HEK293 (cell line): ENCODE data around the gene GZF1.

Source experiments
- CTCF ChIA-PET: fragments of 350-600 bp; formaldehyde crosslinking; extraction: SDS; loops from one replicate; lab custom pipeline; 2021; ENCODE audit warnings: antibody characterized with exemption; lab: Yijun Ruan, JAX
- POLR2A ChIA-PET: fragments of 300-600 bp; formaldehyde crosslinking; extraction: SDS; loops from one replicate; lab custom pipeline; 2020; ENCODE audit warnings: antibody characterized with exemption, inconsistent platforms; lab: Yijun Ruan, JAX
- H3K27ac ChIP-seq: fragments of 200-500 bp; sonication (Bioruptor generic); 2 replicates; pipeline ENCODE4 v1.5.1; 2014; ENCODE audit warnings: low read depth, low read length, control low read depth, inconsistent platforms; ENCODE audit errors: extremely low read depth
- H3K36me3 ChIP-seq, 2 experiments: fragments of 200-500 bp in 1 of 2; sonication (Bioruptor generic) in 1 of 2; 1 replicate in 1 of 2; 2 replicates in 1 of 2; pipeline ENCODE4 v1.5.1; 2014 to 2017; ENCODE audit warnings: inconsistent platforms in 2 of 2, low read length in 2 of 2; ENCODE audit not compliant: control insufficient read depth in 2 of 2, insufficient read depth in 1 of 2
- H3K4me1 ChIP-seq: fragments of 200-500 bp; sonication (Bioruptor generic); 2 replicates; pipeline ENCODE4 v1.5.1; 2014; ENCODE audit warnings: mild to moderate bottlenecking, low read length, inconsistent platforms; ENCODE audit not compliant: control insufficient read depth, insufficient read depth
- H3K4me3 ChIP-seq: 2 replicates; pipeline ENCODE4 v1.5.1; 2011; ENCODE audit warnings: low read depth, mild to moderate bottlenecking, control low read depth, low read length, moderate library complexity
- H3K9me3 ChIP-seq: fragments of 200-500 bp; sonication (Bioruptor generic); 2 replicates; pipeline ENCODE4 v1.5.1; 2014; ENCODE audit warnings: low read depth, low read length, inconsistent platforms; ENCODE audit not compliant: control insufficient read depth, insufficient read depth
- HOXC10 ChIP-seq: sonication (generic); formaldehyde crosslinking; IDR thresholded peaks from 2 replicates; pipeline ENCODE4 v1.8.1; 2023; ENCODE audit warnings: mild to moderate bottlenecking, missing genetic modification reagents
- KLF7 ChIP-seq: fragments of 450-650 bp; formaldehyde crosslinking; IDR thresholded peaks from 2 replicates; pipeline ENCODE4 v1.5.1; 2016; ENCODE audit warnings: missing biosample characterization, missing genetic modification characterization, borderline replicate concordance
- OSR2 ChIP-seq: fragments of 450-650 bp; formaldehyde crosslinking; IDR thresholded peaks from 2 replicates; pipeline ENCODE4 v1.5.1; 2016; ENCODE audit warnings: missing biosample characterization, missing genetic modification characterization
- RBAK ChIP-seq: fragments of 450-650 bp; formaldehyde crosslinking; IDR thresholded peaks from 2 replicates; pipeline ENCODE4 v1.5.1; 2016; ENCODE audit warnings: missing biosample characterization, missing genetic modification characterization
- SCRT1 ChIP-seq: fragments of 450-650 bp; formaldehyde crosslinking; IDR thresholded peaks from 2 replicates; pipeline ENCODE4 v1.5.1; 2016; ENCODE audit warnings: missing biosample characterization, missing genetic modification characterization, borderline replicate concordance
- TRIM28 ChIP-seq: IDR thresholded peaks from 2 replicates; pipeline ENCODE4 v1.6.1; 2011; ENCODE audit warnings: low read length, control low read depth, borderline replicate concordance
- ZBTB17 ChIP-seq: fragments of 450-650 bp; formaldehyde crosslinking; IDR thresholded peaks from 2 replicates; pipeline ENCODE4 v1.5.1; 2016; ENCODE audit warnings: missing biosample characterization, missing genetic modification characterization
- ZBTB7A ChIP-seq: fragments of 450-650 bp; formaldehyde crosslinking; IDR thresholded peaks from 2 replicates; pipeline ENCODE4 v1.5.1; 2016; ENCODE audit warnings: low read depth, missing biosample characterization, missing genetic modification characterization
- ZBTB8A ChIP-seq: fragments of 450-650 bp; formaldehyde crosslinking; IDR thresholded peaks from 2 replicates; pipeline ENCODE4 v1.5.1; 2016; ENCODE audit warnings: missing biosample characterization, missing genetic modification characterization
- ZFP37 ChIP-seq: fragments of 450-650 bp; formaldehyde crosslinking; IDR thresholded peaks from 2 replicates; pipeline ENCODE4 v1.5.1; 2016; ENCODE audit warnings: missing biosample characterization, missing genetic modification characterization
- ZNF132 ChIP-seq: fragments of 450-650 bp; formaldehyde crosslinking; IDR thresholded peaks from 2 replicates; pipeline ENCODE4 v1.5.1; 2017; ENCODE audit warnings: missing biosample characterization, missing genetic modification characterization, borderline replicate concordance
- ZNF133 ChIP-seq: fragments of 450-650 bp; formaldehyde crosslinking; IDR thresholded peaks from 2 replicates; pipeline ENCODE4 v1.5.1; 2016; ENCODE audit warnings: missing biosample characterization, missing genetic modification characterization
- ZNF138 ChIP-seq: fragments of 450-650 bp; formaldehyde crosslinking; IDR thresholded peaks from 2 replicates; pipeline ENCODE4 v1.5.1; 2016; ENCODE audit warnings: missing biosample characterization, missing genetic modification characterization, borderline replicate concordance
- ZNF157 ChIP-seq: fragments of 450-650 bp; formaldehyde crosslinking; IDR thresholded peaks from 2 replicates; pipeline ENCODE4 v1.5.1; 2016; ENCODE audit warnings: missing biosample characterization, missing genetic modification characterization
- ZNF366 ChIP-seq: fragments of 450-650 bp; formaldehyde crosslinking; conservative IDR thresholded peaks from 2 replicates; pipeline ENCODE4 v1.5.1; 2016; ENCODE audit warnings: missing biosample characterization, missing genetic modification characterization
- ZNF558 ChIP-seq: fragments of 450-650 bp; formaldehyde crosslinking; IDR thresholded peaks from 2 replicates; pipeline ENCODE4 v1.5.1; 2016; ENCODE audit warnings: missing biosample characterization, missing genetic modification characterization
- ZNF654 ChIP-seq: fragments of 450-650 bp; formaldehyde crosslinking; IDR thresholded peaks from 2 replicates; pipeline ENCODE4 v1.5.1; 2016; ENCODE audit warnings: low read depth, missing biosample characterization, missing genetic modification characterization
- ZSCAN16 ChIP-seq: fragments of 450-650 bp; formaldehyde crosslinking; IDR thresholded peaks from 2 replicates; pipeline ENCODE4 v1.5.1; 2016; ENCODE audit warnings: missing biosample characterization, missing genetic modification characterization
- TF ChIP-seq, protein P1 (sequence below): fragments of 450-650 bp; formaldehyde crosslinking; IDR thresholded peaks from 2 replicates; pipeline ENCODE4 v1.5.1; 2016; ENCODE audit warnings: missing biosample characterization, missing genetic modification characterization
- TF ChIP-seq, protein P2 (sequence below): fragments of 450-650 bp; formaldehyde crosslinking; IDR thresholded peaks from 2 replicates; pipeline ENCODE4 v1.5.1; 2016; ENCODE audit warnings: missing biosample characterization, missing genetic modification characterization
- TF ChIP-seq, protein P3 (sequence below): fragments of 450-650 bp; formaldehyde crosslinking; IDR thresholded peaks from 2 replicates; pipeline ENCODE4 v1.5.1; 2016; ENCODE audit warnings: missing biosample characterization, missing genetic modification characterization
- TF ChIP-seq, protein P4 (sequence below): fragments of 450-650 bp; formaldehyde crosslinking; conservative IDR thresholded peaks from 2 replicates; pipeline ENCODE4 v1.5.1; 2016; ENCODE audit warnings: low read depth, missing biosample characterization, missing genetic modification characterization
- TF ChIP-seq, protein P5 (sequence below): fragments of 450-650 bp; formaldehyde crosslinking; IDR thresholded peaks from 2 replicates; pipeline ENCODE4 v1.5.1; 2016; ENCODE audit warnings: missing biosample characterization, missing genetic modification characterization

The GZF1 gene

DNA sequence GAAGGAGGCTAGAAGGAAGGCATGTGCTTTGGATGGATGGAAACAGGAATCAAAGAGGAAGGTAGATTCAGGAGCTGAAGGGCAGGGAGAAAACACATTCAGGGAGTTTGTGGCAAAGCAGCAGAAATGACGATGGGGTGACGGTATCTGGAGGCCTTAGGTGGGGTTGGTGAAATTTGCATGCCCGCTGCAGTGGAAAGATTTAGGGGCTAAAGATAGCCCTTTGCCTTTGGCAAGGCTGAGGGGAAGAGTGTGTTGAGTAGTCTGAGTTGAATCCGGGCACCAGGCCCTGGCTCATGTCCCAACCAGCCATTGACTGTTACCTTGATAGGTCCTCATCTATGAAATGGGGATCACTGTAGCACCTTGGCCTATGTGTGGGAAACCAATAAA, 1.3 kb downstream of the GZF1 start:
- CTCF ChIA-PET, result no interaction called here
- POLR2A ChIA-PET, result no interaction called here
- Histone ChIP-seq H3K4me3 (peak overlapping the region; percentile 73), H3K27ac (no peak overlapping the region), H3K4me1 (peaks cover 9% of the 10 kb centered on the region; the same call in 1 of the 2 replicates), H3K9me3 (no peaks in the 10 kb centered on the region), H3K36me3 (peaks cover 0 to 39% of the 10 kb centered on the region in 2 experiments; a peak in 1 of 3 replicates)
- TF ChIP-seq KLF7 (tag by site-specific recombination), result no peak
- TF ChIP-seq ZBTB17 (tag by site-specific recombination), result peak; percentile 84
- TF ChIP-seq, protein P1, sequence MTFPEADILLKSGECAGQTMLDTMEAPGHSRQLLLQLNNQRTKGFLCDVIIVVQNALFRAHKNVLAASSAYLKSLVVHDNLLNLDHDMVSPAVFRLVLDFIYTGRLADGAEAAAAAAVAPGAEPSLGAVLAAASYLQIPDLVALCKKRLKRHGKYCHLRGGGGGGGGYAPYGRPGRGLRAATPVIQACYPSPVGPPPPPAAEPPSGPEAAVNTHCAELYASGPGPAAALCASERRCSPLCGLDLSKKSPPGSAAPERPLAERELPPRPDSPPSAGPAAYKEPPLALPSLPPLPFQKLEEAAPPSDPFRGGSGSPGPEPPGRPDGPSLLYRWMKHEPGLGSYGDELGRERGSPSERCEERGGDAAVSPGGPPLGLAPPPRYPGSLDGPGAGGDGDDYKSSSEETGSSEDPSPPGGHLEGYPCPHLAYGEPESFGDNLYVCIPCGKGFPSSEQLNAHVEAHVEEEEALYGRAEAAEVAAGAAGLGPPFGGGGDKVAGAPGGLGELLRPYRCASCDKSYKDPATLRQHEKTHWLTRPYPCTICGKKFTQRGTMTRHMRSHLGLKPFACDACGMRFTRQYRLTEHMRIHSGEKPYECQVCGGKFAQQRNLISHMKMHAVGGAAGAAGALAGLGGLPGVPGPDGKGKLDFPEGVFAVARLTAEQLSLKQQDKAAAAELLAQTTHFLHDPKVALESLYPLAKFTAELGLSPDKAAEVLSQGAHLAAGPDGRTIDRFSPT (tag by site-specific recombination), result 0 out of 2 replicates have a peak, but pooled peaks have one; percentile 11
- TF ChIP-seq RBAK, result no peak
- TF ChIP-seq, protein P2, sequence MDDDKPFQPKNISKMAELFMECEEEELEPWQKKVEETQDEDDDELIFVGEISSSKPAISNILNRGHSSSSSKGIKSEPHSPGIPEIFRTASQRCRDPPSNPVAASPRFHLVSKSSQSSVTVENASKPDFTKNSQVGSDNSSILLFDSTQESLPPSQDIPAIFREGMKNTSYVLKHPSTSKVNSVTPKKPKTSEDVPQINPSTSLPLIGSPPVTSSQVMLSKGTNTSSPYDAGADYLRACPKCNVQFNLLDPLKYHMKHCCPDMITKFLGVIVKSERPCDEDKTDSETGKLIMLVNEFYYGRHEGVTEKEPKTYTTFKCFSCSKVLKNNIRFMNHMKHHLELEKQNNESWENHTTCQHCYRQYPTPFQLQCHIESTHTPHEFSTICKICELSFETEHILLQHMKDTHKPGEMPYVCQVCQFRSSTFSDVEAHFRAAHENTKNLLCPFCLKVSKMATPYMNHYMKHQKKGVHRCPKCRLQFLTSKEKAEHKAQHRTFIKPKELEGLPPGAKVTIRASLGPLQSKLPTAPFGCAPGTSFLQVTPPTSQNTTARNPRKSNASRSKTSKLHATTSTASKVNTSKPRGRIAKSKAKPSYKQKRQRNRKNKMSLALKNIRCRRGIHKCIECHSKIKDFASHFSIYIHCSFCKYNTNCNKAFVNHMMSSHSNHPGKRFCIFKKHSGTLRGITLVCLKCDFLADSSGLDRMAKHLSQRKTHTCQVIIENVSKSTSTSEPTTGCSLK (tag by site-specific recombination), result no peak
- TF ChIP-seq ZNF366 (tag by site-specific recombination), result 0 out of 2 replicates have a peak, but pooled peaks have one; percentile 29
- TF ChIP-seq ZBTB7A (tag by site-specific recombination), result no peak
- peak; percentile 23; the same call in 1 of the 2 replicates for TF ChIP-seq ZBTB8A (tag by site-specific recombination)
- TF ChIP-seq ZSCAN16, result no peak
- no peak for TF ChIP-seq ZNF558

DNA sequence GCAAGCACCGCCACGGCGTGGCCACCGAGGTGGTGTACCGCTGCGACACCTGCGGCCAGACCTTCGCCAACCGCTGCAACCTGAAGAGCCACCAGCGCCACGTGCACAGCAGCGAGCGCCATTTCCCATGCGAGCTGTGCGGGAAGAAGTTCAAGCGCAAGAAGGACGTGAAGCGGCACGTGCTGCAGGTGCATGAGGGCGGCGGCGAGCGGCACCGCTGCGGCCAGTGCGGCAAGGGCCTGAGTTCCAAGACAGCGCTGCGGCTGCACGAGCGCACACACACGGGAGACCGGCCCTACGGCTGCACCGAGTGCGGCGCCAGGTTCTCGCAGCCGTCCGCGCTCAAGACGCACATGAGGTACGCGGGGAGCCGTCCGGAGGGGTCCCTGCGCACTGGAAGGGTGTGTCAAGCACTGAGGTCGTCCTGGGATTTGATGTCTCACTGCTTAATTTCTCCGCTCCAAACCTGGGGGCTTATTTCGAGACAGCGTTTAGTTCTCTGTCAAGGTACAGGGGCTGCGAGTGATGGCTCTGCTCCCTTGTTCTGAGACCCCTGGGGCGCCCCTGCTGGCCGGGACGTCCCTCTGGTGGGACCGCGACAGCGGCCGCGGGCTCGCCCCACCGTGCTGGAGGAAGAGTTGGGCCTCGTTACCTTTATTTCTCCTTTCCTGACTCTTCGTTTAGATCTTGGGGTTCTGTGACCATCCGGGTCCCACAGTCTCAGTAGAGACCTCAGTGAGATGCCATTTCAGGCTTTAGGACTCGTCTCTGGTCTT, 3.6 kb downstream of the GZF1 start:
- Histone ChIP-seq H3K27ac (no peak overlapping the region), H3K9me3 (no peaks in the 10 kb centered on the region), H3K36me3 (peaks cover 0 to 63% of the 10 kb centered on the region in 2 experiments; a peak in 2 of 3 replicates), H3K4me1 (peaks cover 2% of the 10 kb centered on the region; the same call in 1 of the 2 replicates), H3K4me3 (no peak overlapping the region)
- ChIA-PET POLR2A (interaction anchor here (0.6 kb wide), 1 partner anchor 166 kb away, joined by 5 read pairs; no protein-coding TSS in a partner anchor), CTCF (no interaction called here)
- TF ChIP-seq ZNF132 (no peak), TRIM28 (no peak), HOXC10 (CRISPR knock-in tag) (no peak), OSR2 (tag by site-specific recombination) (no peak), ZNF138 (tag by site-specific recombination) (no peak), ZNF157 (tag by site-specific recombination) (no peak), ZNF654 (tag by site-specific recombination) (no peak), SCRT1 (tag by site-specific recombination) (no peak), ZFP37 (tag by site-specific recombination) (no peak), ZNF133 (no peak)
- TF ChIP-seq, protein P3, sequence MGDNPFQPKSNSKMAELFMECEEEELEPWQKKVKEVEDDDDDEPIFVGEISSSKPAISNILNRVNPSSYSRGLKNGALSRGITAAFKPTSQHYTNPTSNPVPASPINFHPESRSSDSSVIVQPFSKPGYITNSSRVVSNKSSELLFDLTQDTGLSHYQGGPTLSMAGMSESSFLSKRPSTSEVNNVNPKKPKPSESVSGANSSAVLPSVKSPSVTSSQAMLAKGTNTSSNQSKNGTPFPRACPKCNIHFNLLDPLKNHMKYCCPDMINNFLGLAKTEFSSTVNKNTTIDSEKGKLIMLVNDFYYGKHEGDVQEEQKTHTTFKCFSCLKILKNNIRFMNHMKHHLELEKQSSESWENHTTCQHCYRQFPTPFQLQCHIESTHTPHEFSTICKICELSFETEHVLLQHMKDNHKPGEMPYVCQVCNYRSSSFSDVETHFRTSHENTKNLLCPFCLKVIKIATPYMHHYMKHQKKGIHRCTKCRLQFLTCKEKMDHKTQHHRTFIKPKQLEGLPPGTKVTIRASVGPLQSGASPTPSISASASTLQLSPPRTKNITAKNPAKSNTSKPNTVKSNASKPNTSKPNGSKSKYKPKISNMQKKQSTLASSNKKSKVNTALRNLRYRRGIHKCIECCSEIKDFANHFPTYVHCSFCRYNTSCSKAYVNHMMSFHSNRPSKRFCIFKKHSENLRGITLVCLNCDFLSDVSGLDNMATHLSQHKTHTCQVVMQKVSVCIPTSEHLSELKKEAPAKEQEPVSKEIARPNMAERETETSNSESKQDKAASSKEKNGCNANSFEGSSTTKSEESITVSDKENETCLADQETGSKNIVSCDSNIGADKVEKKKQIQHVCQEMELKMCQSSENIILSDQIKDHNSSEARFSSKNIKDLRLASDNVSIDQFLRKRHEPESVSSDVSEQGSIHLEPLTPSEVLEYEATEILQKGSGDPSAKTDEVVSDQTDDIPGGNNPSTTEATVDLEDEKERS (tag by site-specific recombination), result no peak
- TF ChIP-seq, protein P4, sequence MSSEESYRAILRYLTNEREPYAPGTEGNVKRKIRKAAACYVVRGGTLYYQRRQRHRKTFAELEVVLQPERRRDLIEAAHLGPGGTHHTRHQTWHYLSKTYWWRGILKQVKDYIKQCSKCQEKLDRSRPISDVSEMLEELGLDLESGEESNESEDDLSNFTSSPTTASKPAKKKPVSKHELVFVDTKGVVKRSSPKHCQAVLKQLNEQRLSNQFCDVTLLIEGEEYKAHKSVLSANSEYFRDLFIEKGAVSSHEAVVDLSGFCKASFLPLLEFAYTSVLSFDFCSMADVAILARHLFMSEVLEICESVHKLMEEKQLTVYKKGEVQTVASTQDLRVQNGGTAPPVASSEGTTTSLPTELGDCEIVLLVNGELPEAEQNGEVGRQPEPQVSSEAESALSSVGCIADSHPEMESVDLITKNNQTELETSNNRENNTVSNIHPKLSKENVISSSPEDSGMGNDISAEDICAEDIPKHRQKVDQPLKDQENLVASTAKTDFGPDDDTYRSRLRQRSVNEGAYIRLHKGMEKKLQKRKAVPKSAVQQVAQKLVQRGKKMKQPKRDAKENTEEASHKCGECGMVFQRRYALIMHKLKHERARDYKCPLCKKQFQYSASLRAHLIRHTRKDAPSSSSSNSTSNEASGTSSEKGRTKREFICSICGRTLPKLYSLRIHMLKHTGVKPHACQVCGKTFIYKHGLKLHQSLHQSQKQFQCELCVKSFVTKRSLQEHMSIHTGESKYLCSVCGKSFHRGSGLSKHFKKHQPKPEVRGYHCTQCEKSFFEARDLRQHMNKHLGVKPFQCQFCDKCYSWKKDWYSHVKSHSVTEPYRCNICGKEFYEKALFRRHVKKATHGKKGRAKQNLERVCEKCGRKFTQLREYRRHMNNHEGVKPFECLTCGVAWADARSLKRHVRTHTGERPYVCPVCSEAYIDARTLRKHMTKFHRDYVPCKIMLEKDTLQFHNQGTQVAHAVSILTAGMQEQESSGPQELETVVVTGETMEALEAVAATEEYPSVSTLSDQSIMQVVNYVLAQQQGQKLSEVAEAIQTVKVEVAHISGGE, result no peak
- TF ChIP-seq, protein P5, sequence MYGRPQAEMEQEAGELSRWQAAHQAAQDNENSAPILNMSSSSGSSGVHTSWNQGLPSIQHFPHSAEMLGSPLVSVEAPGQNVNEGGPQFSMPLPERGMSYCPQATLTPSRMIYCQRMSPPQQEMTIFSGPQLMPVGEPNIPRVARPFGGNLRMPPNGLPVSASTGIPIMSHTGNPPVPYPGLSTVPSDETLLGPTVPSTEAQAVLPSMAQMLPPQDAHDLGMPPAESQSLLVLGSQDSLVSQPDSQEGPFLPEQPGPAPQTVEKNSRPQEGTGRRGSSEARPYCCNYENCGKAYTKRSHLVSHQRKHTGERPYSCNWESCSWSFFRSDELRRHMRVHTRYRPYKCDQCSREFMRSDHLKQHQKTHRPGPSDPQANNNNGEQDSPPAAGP (tag by site-specific recombination), result no peak
